Left lung (tissue), 10 donors: ENCODE results near the gene CATSPERZ. TPM values are rescaled to one million over a fixed set of nuclear protein-coding genes. Genes with fewer than 3 reads are reported as not detected.

ENCODE experiments used
- ATAC-seq: fragments of 200-7000 bp; cut with Tn5 transposase; one replicate; pipeline ENCODE4 v1.9.1; 2020; ENCODE audit warnings: moderate library complexity
- DNase-seq, 4 donors: peaks; one replicate each; pipeline ENCODE4 v3.0.0-alpha.2; 2013 to 2020
- H3K27ac ChIP-seq, 2 donors: fragments of 200-600 bp; sonication (generic) in 1 of 2; one replicate each; pipeline versions ENCODE4 v1.5.0 to v1.8.0; 2020 to 2021
- H3K27me3 ChIP-seq, 2 donors: fragments of 200-600 bp; sonication (generic) in 1 of 2; one replicate each; pipeline versions ENCODE4 v1.5.0 to v1.8.0; 2020 to 2021
- H3K36me3 ChIP-seq, 2 donors: fragments of 200-600 bp; sonication (generic) in 1 of 2; one replicate each; pipeline versions ENCODE4 v1.5.0 to v1.8.0; 2020 to 2021
- H3K4me1 ChIP-seq, 2 donors: fragments of 200-600 bp; one replicate each; pipeline ENCODE4 v1.8.0; 2021
- H3K4me3 ChIP-seq, 2 donors: fragments of 200-600 bp; sonication (generic) in 1 of 2; one replicate each; pipeline versions ENCODE4 v1.5.0 to v1.8.0; 2020 to 2021; ENCODE audit warnings: mild to moderate bottlenecking in 1 of 2
- H3K9me3 ChIP-seq, 2 donors: fragments of 200-600 bp; sonication (generic) in 1 of 2; one replicate each; pipeline versions ENCODE4 v1.5.0 to v1.8.0; 2020 to 2021
- CTCF ChIP-seq, 2 donors: fragments of 200-600 bp; sonication (generic) in 1 of 2; IDR thresholded peaks; one replicate each; pipeline versions ENCODE4 v1.5.0 to v1.8.0; 2021; ENCODE audit warnings: antibody characterized with exemption in 2 of 2
- intact Hi-C, 2 donors: fragments of 100-400 bp; cut with DNase I; formaldehyde crosslinking; loops; one replicate each; pipeline versions ENCODE4 v1.11.2 to v1.14.2; 2022
- polyA plus RNA-seq, 6 donors: library from polyadenylated mRNA; unstranded; fragments of 120-200 nt; gene quantifications; one replicate each; pipeline ENCODE4 v1.2.1, GENCODE V29; 2013; ENCODE audit not compliant: insufficient read length in 6 of 6
- total RNA-seq, 2 donors: library from RNA; stranded (reverse); fragmentation: NEBNext Ultra II Directional; extraction: Animal tissue kit (Norgen Biotek cat#: 25700); gene quantifications; one replicate each; pipeline ENCODE4 v1.2.1, GENCODE V29; 2021
- donor health status: DM: no; HTN: yes; CAD: no.
- donor health status: DM: no; HTN: no; CAD: no.

The CATSPERZ gene
- total and polyA plus RNA-seq, 8 donors, result not detected

GRCh38 chr11:64275031-64275800, 24.9 kb upstream of the CATSPERZ start:
- Histone ChIP-seq H3K4me1 (peaks cover 5 to 19% of the 10 kb centered on the region in 2 donors), H3K36me3 (peaks cover 0 to 42% of the 10 kb centered on the region in 2 donors), H3K27ac (no peak overlapping the region), H3K27me3 (no peaks in the 10 kb centered on the region), H3K9me3 (no peaks in the 10 kb centered on the region), H3K4me3 (no peak overlapping the region)
- no peak for DNase-seq
- no peak for ATAC-seq
- intact Hi-C loops, result no loop called here
- TF ChIP-seq CTCF (IDR thresholded peaks at IDR 0.05), result no peak

DNA sequence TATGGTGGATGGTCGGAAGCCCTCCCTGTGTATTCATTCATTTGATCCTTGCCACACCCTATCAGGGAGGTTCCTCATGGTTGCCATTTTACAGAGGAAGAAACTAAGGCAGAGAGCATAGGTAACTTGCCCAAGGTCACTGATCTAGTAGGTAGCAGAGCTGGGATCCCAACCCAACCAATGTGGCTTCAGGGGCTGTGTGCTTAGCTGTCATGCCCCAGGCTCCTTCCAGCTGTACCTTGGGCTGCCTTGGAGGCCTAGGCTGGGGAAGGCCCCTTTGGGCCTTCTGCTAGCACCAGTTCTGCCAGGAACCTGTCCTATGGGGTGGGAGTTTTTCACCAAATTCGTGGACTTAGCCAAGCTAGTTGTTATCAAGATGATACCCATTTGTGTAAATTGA, 24.3 kb upstream of the CATSPERZ start:
- H3K4me1 ChIP-seq, result peaks cover 5 to 19% of the 10 kb centered on the region in 2 donors
- no peak for TF ChIP-seq CTCF (IDR thresholded peaks at IDR 0.05)
- intact Hi-C loops, result no loop called here
- no peak for ATAC-seq
- no peaks in the 10 kb centered on the region for H3K27me3 ChIP-seq
- H3K4me3 ChIP-seq, result no peak overlapping the region
- DNase-seq, result no peak
- H3K36me3 ChIP-seq, result peaks cover 0 to 42% of the 10 kb centered on the region in 2 donors
- H3K9me3 ChIP-seq, result no peaks in the 10 kb centered on the region
- H3K27ac ChIP-seq, result no peak overlapping the region

GRCh38 chr11:64276653-64277431, 23.3 kb upstream of the CATSPERZ start:
- H3K9me3 ChIP-seq, result no peaks in the 10 kb centered on the region
- H3K27me3 ChIP-seq, result no peaks in the 10 kb centered on the region
- H3K36me3 ChIP-seq, result peaks cover 0 to 48% of the 10 kb centered on the region in 2 donors
- no peak for TF ChIP-seq CTCF (IDR thresholded peaks at IDR 0.05)
- H3K4me1 ChIP-seq, result peaks cover 3 to 14% of the 10 kb centered on the region in 2 donors
- no peak overlapping the region for H3K27ac ChIP-seq
- peak; percentile 50 for ATAC-seq
- intact Hi-C loops, result no loop called here
- H3K4me3 ChIP-seq, result no peak overlapping the region
- DNase-seq, result no peak

DNA sequence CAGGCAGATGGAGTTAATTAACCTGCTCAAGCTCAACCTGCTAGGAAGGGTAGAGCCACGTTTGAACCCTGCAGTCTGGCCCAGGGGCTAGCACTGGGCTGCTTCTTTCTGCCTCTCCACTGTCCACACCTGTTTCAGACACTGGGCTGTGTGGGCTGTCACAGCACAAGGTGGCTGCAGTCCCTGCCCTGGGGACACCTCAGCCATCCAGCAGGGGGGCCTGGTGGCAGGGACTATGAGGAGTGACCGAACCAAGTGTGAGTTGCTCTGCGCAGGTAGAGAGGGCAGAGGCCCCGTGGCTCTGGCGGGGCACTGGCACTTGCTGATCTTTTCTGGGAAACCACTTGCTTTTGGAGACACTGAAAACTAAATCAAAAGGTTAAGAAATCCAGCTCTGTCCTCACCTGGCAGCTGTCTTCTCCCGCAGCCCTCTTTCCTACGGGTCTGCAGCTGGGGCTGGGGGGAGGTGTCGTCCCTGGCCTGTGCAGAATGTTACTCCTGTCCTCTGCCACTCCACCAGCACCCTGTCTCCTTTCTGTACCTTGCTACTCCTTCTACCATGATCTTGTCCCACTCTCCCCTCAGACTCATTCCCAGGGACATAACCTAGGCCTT, 21.5 kb upstream of the CATSPERZ start:
- H3K27ac ChIP-seq, result no peak overlapping the region
- H3K9me3 ChIP-seq, result no peaks in the 10 kb centered on the region
- H3K4me1 ChIP-seq, result peaks cover 7 to 10% of the 10 kb centered on the region in 2 donors
- intact Hi-C loops, result no loop called here
- H3K36me3 ChIP-seq, result peaks cover 0 to 56% of the 10 kb centered on the region in 2 donors
- no peak overlapping the region for H3K4me3 ChIP-seq
- TF ChIP-seq CTCF (IDR thresholded peaks at IDR 0.05), result no peak
- DNase-seq (no peak), ATAC-seq (no peak)
- H3K27me3 ChIP-seq, result no peaks in the 10 kb centered on the region
